HG03378 (cell line): ENCODE data around the gene MAMLD1.

Experiments
- ATAC-seq: cut with Tn5 transposase; IDR thresholded peaks from one replicate; pipeline ENCODE4 v1.9.1; 2021; ENCODE audit warnings: mild to moderate bottlenecking, moderate library complexity; ENCODE audit not compliant: unreplicated experiment

The MAMLD1 gene

GRCh38 chrX:150456941-150457340, 93.8 kb downstream of the MAMLD1 start:
- no peak for ATAC-seq

DNA sequence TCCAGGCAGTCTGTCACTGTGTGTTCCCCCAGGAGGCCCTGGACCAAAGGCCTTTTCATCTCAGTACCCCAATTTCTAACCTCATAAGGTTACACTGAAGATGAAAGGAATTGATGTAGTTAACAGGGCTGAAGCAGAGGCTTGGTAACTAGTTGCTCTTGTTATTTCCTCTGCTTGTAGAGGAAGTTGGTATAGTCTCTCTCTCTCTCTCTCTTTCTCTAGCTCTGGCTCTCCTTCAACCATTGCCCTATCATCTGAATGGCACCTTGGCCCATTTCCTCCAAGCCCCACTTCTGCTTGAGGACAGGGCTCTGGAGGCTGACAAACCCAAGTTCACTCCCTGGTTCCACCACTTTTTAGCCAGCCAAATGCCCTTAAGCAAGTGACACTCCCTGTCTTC, 96.1 kb downstream of the MAMLD1 start:
- ATAC-seq = no peak

DNA sequence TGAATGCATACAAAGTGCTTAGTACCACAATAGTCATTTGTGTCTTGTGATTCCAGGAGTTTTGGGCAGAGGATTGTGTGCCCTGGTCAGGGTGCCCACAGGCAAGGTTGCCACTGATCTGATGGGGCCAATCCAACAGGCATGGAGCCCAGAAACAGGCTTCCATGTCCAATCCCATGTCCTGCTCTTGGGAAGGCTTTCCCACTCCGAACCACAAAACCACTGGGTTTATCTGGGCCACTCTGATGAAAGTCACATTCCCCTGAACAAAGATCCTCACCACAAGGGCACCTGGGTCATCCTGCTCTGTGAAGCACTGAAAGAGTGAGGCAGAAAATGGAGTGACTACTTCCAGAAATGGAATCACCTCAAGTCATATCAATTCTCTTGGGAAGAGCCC, 96.9 kb downstream of the MAMLD1 start:
- ATAC-seq = no peak

- no peak for ATAC-seq
These were observed 97.7 kb downstream of the MAMLD1 start for GRCh38 chrX:150460781-150461180.

DNA sequence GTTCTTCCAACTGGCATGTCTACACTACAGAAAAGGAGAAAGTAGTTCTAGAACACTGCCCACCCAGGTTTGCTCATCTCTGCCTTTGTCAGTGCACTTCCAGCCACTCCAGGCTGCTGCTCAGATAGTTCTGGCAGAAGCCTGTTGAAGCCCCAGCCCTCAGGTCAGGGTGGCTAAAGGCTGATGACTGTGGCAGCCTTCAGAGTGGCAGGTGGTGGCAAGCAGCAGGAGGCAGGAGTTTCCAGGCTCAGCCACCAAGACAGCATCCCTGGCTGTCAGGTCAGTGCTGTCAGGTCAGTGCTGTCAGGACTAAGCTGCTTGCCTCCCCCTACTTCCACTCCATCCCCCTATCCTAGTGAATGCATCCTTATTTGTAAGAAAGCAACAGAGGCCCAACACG, 100.4 kb downstream of the MAMLD1 start:
- no peak for ATAC-seq

GRCh38 chrX:150464001-150464400, 100.9 kb downstream of the MAMLD1 start:
- no peak for ATAC-seq

DNA sequence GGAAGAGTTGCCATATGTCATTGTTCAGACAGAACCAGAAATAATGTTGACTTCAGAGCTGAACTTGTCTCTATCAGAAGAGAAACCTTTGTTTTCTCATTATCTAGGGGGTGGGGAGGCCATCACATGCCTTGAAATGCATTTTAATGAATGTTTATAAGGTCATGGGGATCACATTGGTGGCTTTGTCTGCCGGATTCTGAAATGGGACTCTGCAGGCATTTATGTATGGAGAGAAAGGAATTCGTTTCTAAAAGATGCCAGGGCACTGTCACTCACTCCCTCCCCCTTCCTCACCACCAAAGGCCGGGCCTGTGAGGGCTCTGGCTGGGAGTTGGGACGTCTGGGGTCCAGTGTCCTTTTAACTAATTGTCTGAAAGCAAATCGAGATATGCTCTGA, 102.2 kb downstream of the MAMLD1 start:
- ATAC-seq = no peak

GRCh38 chrX:150465881-150466775, 103.0 kb downstream of the MAMLD1 start:
- ATAC-seq = no peak

GRCh38 chrX:150472306-150472705, 109.2 kb downstream of the MAMLD1 start:
- no peak for ATAC-seq

DNA sequence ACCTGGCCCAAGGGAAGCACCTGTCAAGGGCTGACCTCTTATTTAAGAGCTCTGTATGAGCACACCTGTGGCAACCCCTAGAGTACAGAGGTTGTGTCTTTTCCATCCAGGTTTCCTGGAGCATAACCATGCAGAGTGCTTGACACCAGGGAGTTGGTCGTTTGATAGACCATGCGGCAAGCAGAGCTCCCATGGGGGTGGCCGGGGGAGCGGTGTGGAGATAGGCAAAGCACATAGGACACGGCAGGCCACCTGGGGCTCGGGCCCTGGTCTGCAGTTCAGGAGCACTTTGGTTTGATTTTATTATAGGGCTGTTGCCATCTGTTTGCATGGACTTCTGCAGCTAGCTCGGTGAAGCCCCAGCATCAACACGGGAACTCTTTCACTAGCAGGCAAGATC, 110.3 kb downstream of the MAMLD1 start:
- no peak for ATAC-seq

GRCh38 chrX:150475461-150475860, 112.3 kb downstream of the MAMLD1 start:
- ATAC-seq = no peak

DNA sequence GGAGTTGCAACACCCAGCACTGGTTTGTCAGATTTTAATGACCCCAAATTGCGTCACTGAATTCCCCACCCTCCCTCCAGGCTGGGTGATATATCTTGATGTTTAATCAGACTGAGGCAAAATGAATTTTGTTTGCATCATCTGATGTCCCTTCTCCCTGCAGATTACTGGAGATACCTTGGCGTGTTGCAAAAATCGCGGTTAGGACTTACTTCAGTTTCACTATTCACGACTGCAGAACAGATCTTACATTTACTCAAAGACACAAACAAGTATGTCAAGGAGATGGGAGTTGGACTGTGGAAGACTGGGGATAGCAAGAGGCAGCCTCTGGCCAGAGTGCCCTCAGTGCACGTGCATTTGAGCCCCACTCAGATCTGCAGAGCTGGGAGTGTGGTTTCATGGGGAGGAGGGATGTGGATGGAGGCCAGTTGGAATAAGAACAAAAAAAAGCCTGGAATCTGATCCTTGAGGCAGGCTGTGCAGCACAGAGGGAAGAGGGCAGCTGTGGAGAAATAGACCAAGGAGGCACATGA, 113.1 kb downstream of the MAMLD1 start:
- no peak for ATAC-seq

GRCh38 chrX:150477371-150477770, 114.3 kb downstream of the MAMLD1 start:
- ATAC-seq = no peak

- peak; percentile 51 for ATAC-seq
These were observed 115.7 kb downstream of the MAMLD1 start for GRCh38 chrX:150478496-150479492.

DNA sequence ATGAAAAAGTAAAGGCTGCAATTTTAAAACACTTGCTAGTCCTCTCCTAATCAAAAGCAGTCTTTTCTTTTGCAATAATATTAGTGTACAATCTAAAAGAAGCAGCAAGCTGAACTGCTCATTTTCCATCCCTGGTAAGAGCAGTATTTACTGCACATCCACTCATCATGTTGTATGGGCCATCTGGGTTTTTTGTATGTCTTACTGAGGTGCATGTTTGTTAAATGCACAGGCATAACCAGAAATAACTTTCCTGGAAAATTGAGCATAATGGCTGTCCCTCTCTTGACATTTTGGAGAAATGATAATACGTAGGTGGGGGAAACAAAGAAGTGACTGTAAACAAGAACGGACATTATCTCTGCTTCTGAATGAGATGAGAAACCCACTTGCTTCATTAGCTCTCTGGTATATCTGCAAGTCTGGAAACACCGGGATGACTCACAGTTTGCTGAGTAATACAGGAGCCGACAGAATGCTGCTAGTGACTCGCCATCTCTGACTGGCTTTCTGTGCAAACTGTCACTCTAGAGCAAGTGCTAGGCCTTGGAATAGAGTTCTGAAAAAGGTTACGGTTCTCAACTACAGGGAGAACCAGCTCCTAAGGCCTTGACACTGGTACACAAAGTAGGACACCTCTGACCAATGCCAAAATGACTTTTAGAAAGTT, 119.6 kb downstream of the MAMLD1 start:
- peak; percentile 80 for ATAC-seq

DNA sequence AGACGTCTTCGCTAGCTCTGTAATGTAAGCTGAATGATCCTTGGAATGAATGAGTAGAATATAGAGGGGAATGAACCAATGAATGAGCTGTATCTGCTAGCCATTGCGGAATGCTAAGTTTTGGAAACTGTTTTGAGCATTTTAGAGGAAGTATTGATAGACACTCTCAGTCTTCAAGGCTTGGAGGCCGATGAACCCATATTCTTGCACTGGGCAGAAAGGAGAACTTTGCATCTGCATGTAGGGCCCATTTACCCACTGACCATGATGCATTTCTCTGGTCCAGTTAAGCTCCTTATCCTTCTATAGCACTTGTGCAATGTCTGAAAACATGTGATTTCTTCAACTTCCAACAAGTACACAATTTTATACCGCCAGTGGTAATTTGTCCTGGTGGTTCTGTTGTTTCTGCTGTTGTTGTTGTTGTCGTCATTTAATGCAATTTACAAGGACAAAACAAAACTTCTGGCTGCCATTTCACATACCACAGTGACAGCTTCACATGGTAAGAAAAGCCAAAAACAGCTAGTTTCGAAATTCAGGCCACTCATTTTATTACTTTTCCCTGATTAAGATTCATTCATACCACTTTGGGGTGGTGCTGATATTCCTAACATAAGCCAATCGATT, 120.4 kb downstream of the MAMLD1 start:
- no peak for ATAC-seq

GRCh38 chrX:150486011-150486410, 122.9 kb downstream of the MAMLD1 start:
- no peak for ATAC-seq

GRCh38 chrX:150487369-150488094, 124.4 kb downstream of the MAMLD1 start:
- no peak for ATAC-seq

DNA sequence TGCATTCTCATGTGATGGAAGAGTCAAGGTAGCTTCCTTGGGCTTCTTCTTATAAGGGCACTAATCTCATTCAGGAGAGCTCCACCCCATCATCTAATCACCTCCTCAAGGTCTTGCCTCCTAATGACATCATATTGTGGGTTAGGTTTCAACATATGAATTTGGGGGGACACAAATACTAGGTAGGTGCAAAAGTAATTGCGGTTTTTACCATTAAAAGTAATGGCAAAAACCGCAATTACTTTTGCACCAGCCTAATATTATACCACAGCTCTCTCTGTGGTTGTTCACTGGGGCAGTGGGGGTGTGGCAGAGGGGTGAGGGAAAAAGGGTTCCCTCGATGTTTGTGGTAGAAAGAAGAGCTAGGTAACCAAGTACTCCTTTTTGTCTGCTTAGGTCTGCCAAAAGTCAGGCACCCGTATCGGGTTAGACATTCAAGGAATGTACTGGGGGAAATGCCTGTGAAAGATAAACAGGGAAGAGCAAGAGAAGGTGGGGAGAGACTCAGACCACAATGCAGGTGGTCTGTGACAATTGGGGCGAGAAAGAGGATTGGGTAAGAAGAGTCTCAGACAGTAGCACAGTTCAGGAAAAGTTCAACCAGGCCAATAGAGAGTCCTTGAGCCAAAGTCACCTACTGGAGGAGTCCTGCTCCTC, 126.4 kb downstream of the MAMLD1 start:
- no peak for ATAC-seq
